ENCODE measurements around the gene HS3ST6.
"Not testable (repeated sequence)": the region's sequence is repeated elsewhere in the genome, so short reads cannot be mapped to it uniquely, and the experiment has no call there.

HS3ST6 gene

DNA sequence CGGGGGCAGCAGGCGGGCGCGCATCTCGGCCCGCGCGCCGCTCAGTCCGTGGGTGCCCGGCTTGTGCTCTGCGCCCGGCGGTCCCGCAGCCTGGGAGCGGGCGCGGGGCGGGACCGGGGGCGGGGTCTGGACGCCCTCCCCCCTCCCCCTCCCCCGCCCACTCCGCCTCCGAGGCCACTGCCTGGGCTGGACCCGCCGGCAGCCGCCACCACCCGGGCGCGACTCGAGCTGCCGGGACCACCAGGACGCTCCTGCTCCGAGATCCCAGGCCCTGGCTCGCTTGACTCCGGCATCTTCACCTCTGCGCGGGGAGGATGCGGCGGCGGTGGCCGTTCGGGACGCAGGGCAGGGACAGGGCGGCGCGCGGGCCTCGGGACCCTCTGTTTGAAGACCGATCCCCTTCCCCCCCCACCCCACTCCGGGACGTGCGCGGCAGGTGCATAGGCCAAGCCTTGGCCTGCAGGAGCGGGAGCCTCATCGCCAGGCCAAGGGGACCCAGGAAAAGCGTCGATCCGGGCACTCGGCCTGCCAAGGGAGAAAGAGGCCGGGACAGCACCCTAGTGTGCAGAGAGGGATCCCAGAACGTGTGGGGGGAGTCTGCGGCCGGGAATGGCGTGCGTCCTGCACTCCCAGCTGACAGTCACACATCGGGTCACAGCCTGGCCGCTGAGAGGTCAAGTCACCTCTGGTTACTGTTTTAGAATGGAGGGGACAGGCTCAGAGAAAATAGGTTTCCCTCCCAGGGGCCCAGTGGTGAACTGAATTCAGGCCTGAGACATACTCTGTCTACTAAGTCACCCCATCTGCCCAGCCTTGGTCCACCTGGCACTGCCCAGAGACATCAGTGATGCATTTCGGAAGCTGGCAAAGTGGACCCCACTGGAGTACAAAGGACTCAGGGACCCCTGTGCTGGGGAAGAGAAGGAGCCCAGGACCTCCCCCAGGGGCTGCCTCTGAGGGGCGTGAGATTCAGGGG is at the start of gene HS3ST6:
Gene HS3ST6 (minus strand): TSS at position 65 of the 976 bp plus-strand sequence. CDS start 92 bp downstream, outside the sequence.
- DNase-seq: no peak

GRCh38 chr16:1966460-1966859 is 48.2 kb upstream of the HS3ST6 start, which contains the start of gene RNF151:
Gene RNF151, plus strand, starts transcription at chr16:1966856. Its CDS starts 26 bp downstream, at chr16:1966882.
- DNase-seq: no peak

GRCh38 chr16:1965396-1966001 is 47.3 kb upstream of the HS3ST6 start:
- peak; percentile 30 for DNase-seq

DNA sequence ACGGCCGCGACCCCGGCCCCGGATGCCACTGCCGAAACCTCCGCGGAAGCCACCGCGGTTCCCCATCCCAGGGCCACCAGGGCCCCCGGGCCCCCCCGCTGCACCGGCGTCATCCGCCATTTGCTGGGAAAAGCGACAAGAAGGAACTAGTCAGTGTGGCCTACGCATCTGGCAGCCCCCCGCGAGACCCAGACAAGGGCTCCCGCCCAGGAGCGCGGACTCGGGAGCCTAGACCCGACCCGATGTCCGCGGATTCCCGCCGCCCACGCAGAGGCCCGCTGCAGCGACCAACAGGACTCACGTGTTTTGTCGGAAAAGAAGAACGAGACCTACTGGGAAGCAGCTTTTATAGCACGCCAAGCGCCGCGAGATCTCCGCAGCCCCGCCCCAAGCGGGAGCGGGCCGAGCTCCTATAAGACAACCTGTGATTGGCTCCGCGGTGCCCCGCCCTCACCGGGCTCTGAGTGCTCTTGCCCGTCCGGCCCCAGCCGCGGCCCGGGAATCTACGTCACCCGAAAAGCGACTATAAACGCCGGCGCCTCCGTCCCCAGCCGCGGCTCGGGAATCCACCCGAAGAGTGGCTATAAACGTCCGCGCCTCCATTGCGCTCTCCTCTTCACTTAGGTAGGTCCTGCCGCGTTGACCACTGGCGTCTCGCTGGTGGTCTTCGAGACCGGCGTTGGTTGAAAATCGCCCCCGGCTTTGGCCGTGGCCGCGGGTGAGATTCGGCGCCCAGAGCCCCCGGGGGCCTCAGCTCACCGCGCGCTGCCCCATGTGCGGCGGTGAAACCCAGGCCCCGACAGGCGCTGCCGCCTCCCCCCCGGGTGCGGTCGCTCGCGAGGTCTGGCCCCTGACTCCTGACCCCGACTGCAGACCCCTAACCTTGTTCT is 46.5 kb upstream of the HS3ST6 start, which contains the start of gene RPS2:
Gene RPS2 (minus strand): TSS at position 321 of the 890 bp plus-strand sequence. CDS start 201 bp downstream, at position 120.
- DNase-seq: peak; percentile 99

- DNase-seq: peak; percentile 59
Observed at GRCh38 chr16:1963806-1964505, 45.7 kb upstream of the HS3ST6 start.

DNA sequence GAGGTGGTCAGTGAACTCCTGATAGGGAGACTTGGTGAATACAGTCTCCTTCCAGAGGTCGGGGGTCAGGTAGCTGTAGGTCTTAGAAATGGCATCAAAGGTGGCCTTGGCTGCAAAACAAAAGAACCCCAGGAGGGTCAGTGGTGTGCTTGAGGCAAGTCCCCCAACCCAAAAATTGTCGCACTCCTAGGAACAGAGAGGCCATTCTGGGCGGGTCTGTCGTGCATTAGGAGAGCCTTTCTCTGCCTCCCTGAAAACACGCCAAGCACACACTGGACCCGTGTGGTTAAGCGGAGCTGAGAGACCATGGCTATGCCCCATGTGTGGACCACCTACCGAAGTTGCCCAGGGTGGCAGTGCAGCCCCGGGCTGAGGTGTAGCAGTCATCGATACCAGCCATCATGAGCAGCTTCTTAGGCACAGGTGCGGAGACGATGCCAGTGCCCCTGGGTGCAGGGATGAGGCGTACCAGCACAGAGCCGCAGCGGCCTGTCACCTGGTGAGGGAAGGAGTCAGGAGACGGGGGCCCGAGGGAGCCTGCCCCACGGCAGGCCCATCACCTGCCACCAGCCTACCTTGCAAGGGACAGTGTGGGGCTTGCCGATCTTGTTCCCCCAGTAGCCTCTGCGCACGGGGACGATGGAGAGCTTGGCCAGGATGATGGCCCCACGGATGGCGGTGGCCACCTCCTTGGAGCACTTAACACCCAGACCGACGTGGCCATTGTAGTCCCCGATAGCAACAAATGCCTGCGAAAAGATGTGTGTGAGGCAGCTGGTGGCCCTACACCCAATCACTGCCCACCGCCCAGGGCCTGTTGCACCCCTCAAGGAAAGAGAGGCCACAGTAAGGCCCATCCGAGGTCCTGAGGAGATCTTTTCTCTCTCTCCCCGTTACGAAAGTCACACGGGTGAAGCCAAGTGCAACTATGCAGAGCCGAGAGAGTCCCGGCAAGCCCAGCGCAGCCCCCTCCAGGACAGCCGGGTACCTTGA is 44.2 kb upstream of the HS3ST6 start:
- not testable (repeated sequence) for DNase-seq

DNA sequence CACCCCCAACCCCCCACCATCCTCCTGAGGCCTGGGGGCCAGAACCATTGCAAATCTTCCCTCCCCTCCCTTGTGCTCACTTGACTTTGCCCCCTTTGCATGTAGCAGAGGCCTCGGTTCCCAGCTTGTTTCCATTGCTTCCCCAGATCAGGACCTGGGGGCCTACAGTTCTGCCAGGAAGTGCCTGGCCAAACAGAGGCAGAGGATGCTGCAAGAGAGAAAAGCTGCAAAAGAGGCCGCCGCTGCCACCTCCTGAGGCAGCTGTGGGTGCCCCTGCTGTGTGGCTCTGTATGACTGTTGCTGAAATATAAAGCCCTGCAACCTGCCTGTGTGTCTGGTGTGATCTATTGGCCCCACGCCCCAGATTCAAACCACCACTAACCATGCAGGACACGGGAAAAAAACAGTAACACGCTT is 43.4 kb upstream of the HS3ST6 start:
- peak; percentile 50 for DNase-seq

DNA sequence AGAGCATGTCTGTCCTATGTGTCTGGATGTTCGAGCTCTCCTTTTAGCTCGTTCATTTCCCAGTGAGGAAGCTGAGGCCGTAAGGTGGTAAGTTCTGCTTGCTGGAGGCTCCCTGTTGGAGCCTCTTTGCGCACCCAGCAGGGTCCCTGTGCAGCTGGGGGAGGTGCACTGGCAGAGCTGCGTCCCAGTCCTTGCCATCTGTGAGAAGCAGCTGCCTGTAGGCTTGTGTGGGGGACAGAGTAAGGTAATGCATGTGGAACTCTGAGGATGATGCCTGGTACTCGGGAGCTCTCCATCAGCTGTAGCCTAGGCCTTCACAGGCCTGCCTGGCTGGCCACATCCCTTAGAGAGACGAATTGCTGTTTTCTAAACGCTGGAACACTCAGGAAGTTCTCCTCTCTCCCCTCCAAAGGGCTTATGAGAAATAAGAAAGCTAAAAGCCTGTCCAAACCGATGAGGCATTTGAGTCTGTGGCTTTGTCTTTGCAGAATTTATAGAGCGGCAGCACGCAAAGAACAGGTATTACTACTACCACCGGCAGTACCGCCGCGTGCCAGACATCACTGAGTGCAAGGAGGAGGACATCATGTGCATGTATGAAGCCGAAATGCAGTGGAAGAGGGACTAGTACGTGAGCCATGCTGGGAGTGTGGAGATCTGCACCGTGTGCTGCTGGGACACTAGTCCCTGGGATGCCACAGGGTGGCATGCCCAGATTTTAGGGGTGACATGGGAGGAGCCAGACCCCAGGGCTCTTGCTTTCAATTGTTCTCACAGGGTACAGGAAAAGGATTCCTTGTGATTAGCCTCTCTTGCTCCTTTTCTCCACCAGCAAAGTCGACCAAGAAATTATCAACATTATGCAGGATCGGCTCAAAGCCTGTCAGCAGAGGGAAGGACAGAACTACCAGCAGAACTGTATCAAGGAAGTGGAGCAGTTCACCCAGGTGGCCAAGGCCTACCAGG is 42.7 kb upstream of the HS3ST6 start:
- peak; percentile 79 for DNase-seq

- peak; percentile 94 for DNase-seq
Observed at GRCh38 chr16:1959269-1960039, 41.2 kb upstream of the HS3ST6 start, which contains the start of gene NDUFB10. Gene NDUFB10, plus strand, starts transcription at chr16:1959538. Its CDS starts 87 bp downstream, at chr16:1959625.

- DNase-seq: no peak
Observed at GRCh38 chr16:1958715-1959268, 40.6 kb upstream of the HS3ST6 start.

- DNase-seq: not testable (repeated sequence)
Observed at GRCh38 chr16:1958143-1958491, 39.9 kb upstream of the HS3ST6 start.

- DNase-seq: not testable (repeated sequence)
Observed at GRCh38 chr16:1957434-1958142, 39.4 kb upstream of the HS3ST6 start.

- no peak for DNase-seq
Observed at GRCh38 chr16:1953734-1954133, 35.5 kb upstream of the HS3ST6 start.

GRCh38 chr16:1950559-1950958 is 32.3 kb upstream of the HS3ST6 start:
- DNase-seq: no peak

GRCh38 chr16:1950047-1950446 is 31.8 kb upstream of the HS3ST6 start:
- DNase-seq: no peak

DNA sequence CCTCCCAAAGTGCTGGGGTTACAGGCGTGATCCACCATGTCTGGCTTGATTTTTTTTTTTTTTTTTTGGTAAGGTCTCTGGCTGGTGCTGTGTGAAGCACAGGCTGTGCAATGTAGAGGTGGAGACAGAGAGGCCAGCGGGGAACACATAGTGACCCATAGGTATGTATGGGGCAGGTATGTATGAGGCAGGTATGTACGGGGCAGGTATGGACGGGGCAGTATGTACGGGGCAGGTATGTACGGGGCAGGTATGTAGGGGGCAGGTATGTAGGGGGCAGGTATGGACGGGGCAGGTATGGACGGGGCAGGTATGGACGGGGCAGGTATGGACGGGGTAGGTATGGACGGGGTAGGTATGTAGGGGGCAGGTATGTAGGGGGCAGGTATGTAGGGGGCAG is 31.3 kb upstream of the HS3ST6 start:
- no peak for DNase-seq

- no peak for DNase-seq
Observed at GRCh38 chr16:1947369-1947670, 29.1 kb upstream of the HS3ST6 start.

All from hematopoietic multipotent progenitor cell treated with erythropoietin and hydrocortisone succinate and interleukin-3 and kit ligand, for 6 days (in vitro differentiated cells).